A549 (cell line): Measurements from ENCODE around the gene XBP1. TPM values are rescaled to one million over a fixed set of nuclear protein-coding genes. Genes with fewer than 3 reads are reported as not detected.
"Not testable (repeated sequence)": the region's sequence is repeated elsewhere in the genome, so short reads cannot be mapped to it uniquely, and the experiment has no call there.

ENCODE experiments used
- ATAC-seq, 2 experiments: fragments of 200-7000 bp in 1 of 2; fragments of >200 bp in 1 of 2; cut with Nextera tagmentation in 1 of 2; cut with Tn5 transposase in 1 of 2; 3 replicates each; pipeline versions ENCODE4 v1.8.0 to v1.9.1; 2018 to 2020; ENCODE audit warnings: mild to moderate bottlenecking in 1 of 2, moderate library complexity in 1 of 2
- CTCF ChIA-PET: fragments of 300-600 bp; sonication (Branson Sonifier 250); formaldehyde crosslinking; extraction: SDS; loops from one replicate; lab custom pipeline; 2021; ENCODE audit warnings: antibody characterized with exemption, inconsistent platforms; lab: Yijun Ruan, JAX
- POLR2A ChIA-PET: fragments of 350-600 bp; formaldehyde crosslinking; extraction: SDS; loops from one replicate; lab custom pipeline; 2021; ENCODE audit warnings: antibody characterized with exemption, inconsistent platforms; lab: Yijun Ruan, JAX
- DNase-seq, 2 experiments: peaks; one replicate each; pipeline versions ENCODE4 v3.0.0 to v3.0.0-alpha.2; 2011 to 2016; ENCODE audit warnings: low read depth in 1 of 2, low spot score in 1 of 2
- FAIRE-seq: peaks from 2 replicates; lab custom pipeline; 2011; peaks lifted over from hg19 to GRCh38; lab: Jason Lieb, UNC
- H3K27ac ChIP-seq, 2 experiments: fragments of >200 bp; sonication (Bioruptor Twin); formaldehyde crosslinking; 3 replicates each; pipeline ENCODE4 v1.5.1; 2016 to 2017
- H3K4me1 ChIP-seq: fragments of >200 bp; sonication (Bioruptor Twin); formaldehyde crosslinking; 3 replicates; pipeline ENCODE4 v1.6.1; 2016
- H3K4me2 ChIP-seq: fragments of >200 bp; sonication (Bioruptor Twin); formaldehyde crosslinking; 3 replicates; pipeline ENCODE4 v1.6.1; 2016
- H3K4me3 ChIP-seq: fragments of >200 bp; sonication (Bioruptor Twin); formaldehyde crosslinking; 3 replicates; pipeline ENCODE4 v1.5.1; 2016
- H3K9me3 ChIP-seq: fragments of >200 bp; sonication (Bioruptor Twin); formaldehyde crosslinking; 3 replicates; pipeline ENCODE4 v1.6.1; 2016
- CEBPB ChIP-seq, 2 experiments: fragments of >200 bp in 1 of 2; sonication (Bioruptor Twin) in 1 of 2; formaldehyde crosslinking in 1 of 2; IDR thresholded peaks; 2 replicates each; pipeline ENCODE4 v1.6.1; 2012 to 2016
- CHD2 ChIP-seq: fragments of 150-350 bp; IDR thresholded peaks from 2 replicates; pipeline ENCODE4 v1.6.1; 2014; ENCODE audit warnings: low read length; ENCODE audit not compliant: partially characterized antibody
- E2F6 ChIP-seq: IDR thresholded peaks from 2 replicates; pipeline ENCODE4 v1.6.1; 2012; ENCODE audit warnings: low read depth, borderline replicate concordance
- HES2 ChIP-seq: fragments of >200 bp; sonication (Bioruptor Twin); formaldehyde crosslinking; IDR thresholded peaks from 2 replicates; pipeline ENCODE4 v1.6.1; 2016
- HOXA7 ChIP-seq: fragments of 250-450 bp; sonication (Bioruptor Pico); IDR thresholded peaks from 2 replicates; pipeline ENCODE4 v1.5.0; 2020; ENCODE audit warnings: mild to moderate bottlenecking, moderate library complexity
- JUNB ChIP-seq: fragments of >200 bp; sonication (Bioruptor Twin); formaldehyde crosslinking; IDR thresholded peaks from 2 replicates; pipeline ENCODE4 v1.6.1; 2016
- MAZ ChIP-seq: fragments of 150-350 bp; IDR thresholded peaks from 2 replicates; pipeline ENCODE4 v1.6.1; 2014; ENCODE audit warnings: antibody characterized with exemption, low read depth, low read length, borderline replicate concordance
- MYC ChIP-seq: IDR thresholded peaks from 2 replicates; pipeline ENCODE4 v1.6.1; 2012; ENCODE audit warnings: mild to moderate bottlenecking, inconsistent platforms, low read length, improper control_type of control experiment, borderline replicate concordance
- POLR2AphosphoS2 ChIP-seq: conservative IDR thresholded peaks from 2 replicates; pipeline ENCODE4 v1.6.1; 2012; ENCODE audit warnings: low read length, improper control_type of control experiment, inconsistent platforms
- RCOR1 ChIP-seq: fragments of 150-350 bp; IDR thresholded peaks from 2 replicates; pipeline ENCODE4 v1.6.1; 2014; ENCODE audit warnings: antibody characterized with exemption, low read length, low read depth
- REST ChIP-seq: fragments of 200-600 bp; sonication (generic); IDR thresholded peaks from 2 replicates; pipeline ENCODE4 v1.6.1; 2016; ENCODE audit warnings: antibody characterized with exemption, mild to moderate bottlenecking, moderate library complexity
- RFX5 ChIP-seq: fragments of 450-650 bp; IDR thresholded peaks from 2 replicates; pipeline ENCODE4 v1.7.1; 2014; ENCODE audit warnings: antibody characterized with exemption, mild to moderate bottlenecking, moderate library complexity
- TFCP2L1 ChIP-seq: fragments of 250-450 bp; sonication (Bioruptor Pico); IDR thresholded peaks from 2 replicates; pipeline ENCODE4 v1.5.0; 2021; ENCODE audit warnings: mild to moderate bottlenecking
- USF2 ChIP-seq: fragments of 450-650 bp; IDR thresholded peaks from 2 replicates; pipeline ENCODE4 v1.6.1; 2014; ENCODE audit warnings: antibody characterized with exemption
- ZFP36 ChIP-seq: fragments of 450-650 bp; IDR thresholded peaks from 2 replicates; pipeline ENCODE4 v1.6.1; 2014; ENCODE audit warnings: borderline replicate concordance; ENCODE audit not compliant: partially characterized antibody
- WGBS: methylation state at CpG from one replicate; pipeline ENCODE4 v1.1.6; 2017; ENCODE audit errors: missing lambda C conversion rate; 5-methylcytosine and 5-hydroxymethylcytosine counted together
- polyA plus RNA-seq, 4 experiments: library from polyadenylated mRNA; depleted of rRNA in 3 of 4; stranded (reverse); fragments of >200 nt; fragmentation: RNase III in 1 of 4; extraction: RNeasy Plus Mini Kit Qiagen cat#74134 plus additional on column Dnase treatment in 1 of 4; gene quantifications; 2 replicates in 3 of 4; 3 replicates in 1 of 4; pipeline ENCODE4 v1.2.3, GENCODE V29; 2011 to 2017

The XBP1 gene
- polyA plus RNA-seq, 2 of the 4 experiments (the other 2 are of a cell fraction), result 34.1 to 172 TPM

GRCh38 chr22:28766628-28767027 is 33.7 kb downstream of the XBP1 start:
- H3K4me2 ChIP-seq, result no peak overlapping the region
- no peak for DNase-seq
- H3K4me1 ChIP-seq, result no peaks in the 10 kb centered on the region
- ChIA-PET CTCF (interaction anchor here (0.6 to 1.0 kb wide), 4 partner anchors 78 to 1083 kb away, joined by 3 to 4 read pairs (median 3); no protein-coding TSS in a partner anchor), POLR2A (no interaction called here)
- no peaks in the 10 kb centered on the region for H3K9me3 ChIP-seq
- WGBS, result 66% methylated on average over 3 of the region's 3 CpGs
- no peak for FAIRE-seq
- TF ChIP-seq CEBPB (IDR thresholded peaks at IDR 0.05) (no peak), ZFP36 (no peak), RFX5 (no peak), HES2 (no peak), USF2 (no peak)
- no peak overlapping the region for H3K27ac ChIP-seq
- ATAC-seq, result no peak
- H3K4me3 ChIP-seq, result no peak overlapping the region

- H3K4me3 ChIP-seq, H3K9me3 ChIP-seq, ATAC-seq, POLR2A ChIA-PET, H3K4me2 ChIP-seq, H3K4me1 ChIP-seq, CTCF ChIA-PET, FAIRE-seq, H3K27ac ChIP-seq, DNase-seq: not testable (repeated sequence)
- 79% methylated on average over 4 of the region's 4 CpGs for WGBS
Measured at GRCh38 chr22:28762000-28762399, 38.4 kb downstream of the XBP1 start.

GRCh38 chr22:28761449-28761755 is 39.0 kb downstream of the XBP1 start:
- CTCF ChIA-PET, result no interaction called here
- FAIRE-seq (no peak), ATAC-seq (no peak)

More at GRCh38 chr22:28761449-28761755, 39.0 kb downstream of the XBP1 start:
- DNase-seq, result no peak
- TF ChIP-seq HOXA7 (CRISPR knock-in tag) (no peak), ZFP36 (no peak), REST (no peak), JUNB (no peak), E2F6 (no peak), MYC (no peak), RCOR1 (no peak), RFX5 (no peak), CHD2 (no peak), MAZ (no peak), TFCP2L1 (no peak), POLR2AphosphoS2 (no peak)
- no peak overlapping the region for H3K4me2 ChIP-seq
- no peak overlapping the region for H3K4me3 ChIP-seq
- no peak overlapping the region for H3K27ac ChIP-seq
- POLR2A ChIA-PET, result interaction anchor here (0.7 kb wide), 2 partner anchors 37 to 499 kb away, joined by 3 read pairs; no protein-coding TSS in a partner anchor
- peaks cover 5% of the 10 kb centered on the region; the same call in 1 of the 3 replicates for H3K4me1 ChIP-seq
- 89% methylated on average over 10 of the region's 10 CpGs for WGBS
- no peaks in the 10 kb centered on the region for H3K9me3 ChIP-seq
